Right lobe of liver (tissue), 6 donors: ENCODE measurements around the gene TSPAN5. TPM values are rescaled to one million over a fixed set of nuclear protein-coding genes. Genes with fewer than 3 reads are reported as not detected.

Source experiments
- ATAC-seq, 4 donors: fragments of 200-7000 bp; cut with Tn5 transposase; one replicate each; pipeline ENCODE4 v1.9.1; 2020; ENCODE audit warnings: mild to moderate bottlenecking in 4 of 4, moderate library complexity in 4 of 4
- DNase-seq, 3 donors: peaks; one replicate each; pipeline ENCODE4 v3.0.0-alpha.2; 2020
- H3K27ac ChIP-seq, 3 donors: fragments of 200-600 bp; one replicate each; pipeline ENCODE4 v1.8.0; 2022
- H3K27me3 ChIP-seq, 2 donors: fragments of 200-600 bp; one replicate each; pipeline ENCODE4 v1.8.0; 2022
- H3K36me3 ChIP-seq, 4 donors: fragments of 200-600 bp; sonication (generic) in 1 of 4; one replicate each; pipeline versions ENCODE4 v1.5.1 to v1.8.0; 2017 to 2022; ENCODE audit warnings: control low read depth in 1 of 4
- H3K4me1 ChIP-seq, 4 donors: fragments of 200-600 bp; sonication (generic) in 1 of 4; one replicate each; pipeline versions ENCODE4 v1.5.1 to v1.8.0; 2017 to 2022; ENCODE audit warnings: control low read depth in 1 of 4
- H3K4me3 ChIP-seq, 3 donors: fragments of 200-600 bp; one replicate each; pipeline ENCODE4 v1.8.0; 2022
- H3K9me3 ChIP-seq, 4 donors: fragments of 200-600 bp; sonication (generic) in 1 of 4; one replicate each; pipeline versions ENCODE4 v1.5.1 to v1.8.0; 2017 to 2022; ENCODE audit warnings: control low read depth in 1 of 4
- POLR2A ChIP-seq: fragments of 450-650 bp; IDR thresholded peaks from one replicate; pipeline ENCODE4 v1.6.1; 2017; ENCODE audit warnings: antibody characterized with exemption, mild to moderate bottlenecking
- WGBS: methylation state at CpG from one replicate; pipeline ENCODE4 v1.1.6; 2018; ENCODE audit warnings: low coverage, low lambda C conversion rate; ENCODE audit not compliant: insufficient coverage; ENCODE audit errors: missing lambda C conversion rate; 5-methylcytosine and 5-hydroxymethylcytosine counted together
- intact Hi-C, 2 donors: fragments of 100-400 bp; cut with DNase I; formaldehyde crosslinking; loops; one replicate each; pipeline versions ENCODE4 v1.11.2 to v1.14.1; 2022
- total RNA-seq, 6 experiments: library from RNA; depleted of rRNA in 2 of 6; stranded (reverse); fragments of >200 nt in 2 of 6; fragmentation: NEBNext Ultra II Directional in 3 of 6; extraction: Animal tissue kit (Norgen Biotek cat#: 25700) in 3 of 6; gene quantifications; one replicate each; pipeline versions ENCODE4 v1.1.0 to v1.2.4, GENCODE V29; 2016 to 2023
- TF ChIP-seq, protein P1 (sequence below), 4 donors: fragments of 200-600 bp in 3 of 4; fragments of 450-650 bp in 1 of 4; IDR thresholded peaks; one replicate each; pipeline versions ENCODE4 v1.5.1 to v1.8.0; 2016 to 2022; ENCODE audit warnings: antibody characterized with exemption in 4 of 4, mild to moderate bottlenecking in 2 of 4
- donor health status: DM: no; HTN: yes; CAD: no.
- donor health status: DM: no; HTN: no; CAD: no.
- donor health status: DM: no; HTN: no; CAD: no.
- donor health status: DM: no; HTN: yes; CAD: no.
- donor health status: DM: no; HTN: yes; CAD: no.

TSPAN5 gene
- total RNA-seq, 6 experiments from 2014 or later = 0.12 to 1.2 (median 0.50) TPM

DNA sequence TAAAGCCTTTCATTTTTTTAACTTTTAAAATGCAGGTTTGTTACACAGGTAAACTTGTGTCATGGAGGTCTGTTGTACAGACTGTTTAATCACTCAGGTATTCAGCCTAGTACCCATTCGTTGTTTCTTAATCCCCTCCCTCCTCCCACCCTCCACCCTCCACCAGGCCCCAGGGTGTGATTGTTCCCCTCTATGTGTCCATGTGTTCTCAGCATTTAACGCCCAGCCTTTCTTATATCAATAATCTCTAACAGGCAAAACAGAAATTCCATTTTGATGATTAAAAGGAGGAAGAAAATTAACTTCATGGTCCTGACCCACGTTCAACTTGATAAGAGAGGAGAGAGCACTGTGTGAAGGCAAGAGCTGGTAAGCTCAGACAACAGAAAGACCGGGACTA, 75.1 kb downstream of the TSPAN5 start:
- 72% methylated on average over 4 of the region's 4 CpGs for WGBS
- Histone ChIP-seq H3K9me3 (no peaks in the 10 kb centered on the region), H3K4me3 (no peak overlapping the region), H3K27ac (no peak overlapping the region), H3K4me1 (peaks cover 0 to 7% (median 2%) of the 10 kb centered on the region in 4 donors), H3K27me3 (no peaks in the 10 kb centered on the region), H3K36me3 (no peaks in the 10 kb centered on the region)
- TF ChIP-seq POLR2A = no peak
- TF ChIP-seq, protein P1, sequence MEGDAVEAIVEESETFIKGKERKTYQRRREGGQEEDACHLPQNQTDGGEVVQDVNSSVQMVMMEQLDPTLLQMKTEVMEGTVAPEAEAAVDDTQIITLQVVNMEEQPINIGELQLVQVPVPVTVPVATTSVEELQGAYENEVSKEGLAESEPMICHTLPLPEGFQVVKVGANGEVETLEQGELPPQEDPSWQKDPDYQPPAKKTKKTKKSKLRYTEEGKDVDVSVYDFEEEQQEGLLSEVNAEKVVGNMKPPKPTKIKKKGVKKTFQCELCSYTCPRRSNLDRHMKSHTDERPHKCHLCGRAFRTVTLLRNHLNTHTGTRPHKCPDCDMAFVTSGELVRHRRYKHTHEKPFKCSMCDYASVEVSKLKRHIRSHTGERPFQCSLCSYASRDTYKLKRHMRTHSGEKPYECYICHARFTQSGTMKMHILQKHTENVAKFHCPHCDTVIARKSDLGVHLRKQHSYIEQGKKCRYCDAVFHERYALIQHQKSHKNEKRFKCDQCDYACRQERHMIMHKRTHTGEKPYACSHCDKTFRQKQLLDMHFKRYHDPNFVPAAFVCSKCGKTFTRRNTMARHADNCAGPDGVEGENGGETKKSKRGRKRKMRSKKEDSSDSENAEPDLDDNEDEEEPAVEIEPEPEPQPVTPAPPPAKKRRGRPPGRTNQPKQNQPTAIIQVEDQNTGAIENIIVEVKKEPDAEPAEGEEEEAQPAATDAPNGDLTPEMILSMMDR (IDR thresholded peaks at IDR 0.05) = no peak
- intact Hi-C loops = no loop called here
- ATAC-seq (no peak), DNase-seq (no peak)

DNA sequence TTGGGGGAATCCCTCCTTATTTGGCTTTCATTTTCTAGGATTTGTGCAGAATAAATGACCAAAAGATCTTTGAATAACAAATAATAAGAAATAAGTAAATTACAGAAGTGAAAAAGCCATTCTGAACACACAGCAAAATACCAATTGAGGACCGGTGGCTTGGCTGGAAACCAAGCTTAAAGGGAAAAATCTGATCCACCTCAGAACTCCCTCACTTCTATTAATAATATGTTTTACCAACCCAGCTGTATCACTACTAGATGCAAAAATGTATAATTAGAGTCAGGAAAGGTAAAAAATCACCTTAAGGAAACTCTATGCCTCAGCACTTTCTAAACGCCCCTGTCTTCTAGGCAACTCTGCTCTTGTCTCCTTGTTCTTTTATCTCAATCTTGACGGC, 77.3 kb downstream of the TSPAN5 start:
- 78% methylated on average over 3 of the region's 3 CpGs for WGBS
- Histone ChIP-seq H3K27me3 (no peaks in the 10 kb centered on the region), H3K27ac (no peak overlapping the region), H3K36me3 (no peaks in the 10 kb centered on the region), H3K9me3 (no peaks in the 10 kb centered on the region), H3K4me3 (no peak overlapping the region), H3K4me1 (peaks cover 0 to 7% (median 2%) of the 10 kb centered on the region in 4 donors)
- ATAC-seq (no peak), DNase-seq (no peak)
- intact Hi-C loops = no loop called here
- TF ChIP-seq, protein P1 (IDR thresholded peaks at IDR 0.05) = no peak
- TF ChIP-seq POLR2A = no peak

DNA sequence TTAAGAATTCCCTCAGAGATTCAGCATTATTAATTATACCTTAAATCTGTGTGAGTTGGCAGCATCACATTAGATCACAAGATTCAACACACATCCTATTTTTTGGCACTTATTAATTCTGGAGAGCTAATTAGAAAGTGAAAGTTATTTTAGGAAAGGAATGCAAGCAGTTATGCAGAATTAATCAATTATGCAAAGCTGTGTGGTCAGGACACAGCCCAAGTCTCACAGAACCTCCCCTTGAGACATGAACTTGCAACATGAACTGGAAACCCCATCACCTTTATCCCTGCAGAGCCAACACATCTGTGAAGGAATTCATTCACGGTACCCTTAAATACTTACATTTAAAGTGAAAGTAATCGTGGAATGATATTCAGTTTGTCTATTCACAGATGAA, 80.5 kb downstream of the TSPAN5 start:
- Histone ChIP-seq H3K4me1 (no peaks in the 10 kb centered on the region), H3K36me3 (no peaks in the 10 kb centered on the region), H3K9me3 (no peaks in the 10 kb centered on the region), H3K27me3 (no peaks in the 10 kb centered on the region), H3K27ac (no peak overlapping the region), H3K4me3 (no peak overlapping the region)
- intact Hi-C loops = no loop called here
- no peak for DNase-seq
- WGBS = 34% methylated on average over 2 of the region's 2 CpGs
- TF ChIP-seq POLR2A = no peak
- TF ChIP-seq, protein P1 (IDR thresholded peaks at IDR 0.05) = no peak
- ATAC-seq = no peak

DNA sequence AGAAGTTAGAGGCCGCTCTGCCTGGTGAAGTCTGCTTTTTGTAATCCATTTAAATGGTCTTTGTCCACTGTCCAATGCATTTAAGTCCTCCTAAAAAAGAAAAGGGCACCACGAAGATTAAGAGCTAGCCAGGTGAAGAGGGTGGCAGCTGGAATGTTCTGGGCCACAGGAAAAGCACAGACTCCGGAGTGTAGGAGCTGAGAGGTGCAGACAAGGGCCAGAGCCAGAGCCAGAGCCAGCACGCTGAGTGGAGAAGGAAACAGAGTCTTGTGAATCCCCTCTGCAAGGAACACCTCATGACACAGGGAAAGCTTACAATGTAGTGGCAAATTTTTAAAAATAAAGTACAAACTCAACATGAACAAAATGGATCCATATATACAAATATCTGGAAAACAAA, 83.6 kb downstream of the TSPAN5 start:
- H3K36me3 ChIP-seq = no peaks in the 10 kb centered on the region
- no peaks in the 10 kb centered on the region for H3K4me1 ChIP-seq
- no peak overlapping the region for H3K4me3 ChIP-seq
- no peaks in the 10 kb centered on the region for H3K27me3 ChIP-seq
- no peak overlapping the region for H3K27ac ChIP-seq
- TF ChIP-seq, protein P1 (IDR thresholded peaks at IDR 0.05) = no peak
- no peak for TF ChIP-seq POLR2A
- no peak for DNase-seq
- ATAC-seq = no peak
- intact Hi-C loops = no loop called here
- WGBS = 76% methylated on average over 4 of the region's 4 CpGs
- no peaks in the 10 kb centered on the region for H3K9me3 ChIP-seq

DNA sequence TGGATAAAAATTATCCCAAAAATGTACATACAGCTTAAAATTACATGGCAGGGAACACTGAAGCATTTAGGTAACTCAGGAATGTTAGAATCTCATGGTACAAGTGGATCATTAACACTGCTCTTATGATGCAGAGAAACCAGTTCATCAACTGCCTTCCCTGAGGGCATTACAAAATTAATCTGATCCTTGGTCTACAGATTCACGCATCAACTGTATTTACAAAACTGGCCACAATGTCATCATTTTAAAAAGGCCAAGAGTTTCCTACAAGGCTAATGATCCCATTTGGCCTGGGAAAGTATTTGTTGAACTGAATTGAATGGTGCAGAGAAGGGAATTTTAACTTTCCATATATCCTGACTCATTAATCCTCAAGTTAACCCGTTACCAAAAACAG, 84.6 kb downstream of the TSPAN5 start:
- H3K9me3 ChIP-seq = no peaks in the 10 kb centered on the region
- no peaks in the 10 kb centered on the region for H3K4me1 ChIP-seq
- intact Hi-C loops = no loop called here
- DNase-seq (no peak), ATAC-seq (no peak)
- no peak overlapping the region for H3K27ac ChIP-seq
- H3K27me3 ChIP-seq = no peaks in the 10 kb centered on the region
- H3K36me3 ChIP-seq = no peaks in the 10 kb centered on the region
- 52% methylated on average over 2 of the region's 2 CpGs for WGBS
- TF ChIP-seq, protein P1 (IDR thresholded peaks at IDR 0.05) = no peak
- H3K4me3 ChIP-seq = no peak overlapping the region
